ENCODE measurements around the gene SKAP1.
"Not testable (repeated sequence)": the region's sequence is repeated elsewhere in the genome, so short reads cannot be mapped to it uniquely, and the experiment has no call there.

SKAP1 gene

GRCh38 chr17:48373130-48373830 lies 56.7 kb downstream of the SKAP1 start:
- no peaks in the 10 kb centered on the region for H3K9me3 ChIP-seq (replicated peaks in 1 of 2; ENCODE audit: control insufficient read depth in 2 of 2, insufficient read depth in 1 of 2, low read depth in 1 of 2, low read length in 2 of 2)
- H2BK12ac ChIP-seq (ENCODE audit: low read length): no peak overlapping the region
- no peak overlapping the region for H3K18ac ChIP-seq (ENCODE audit: low read length)
- H3K79me1 ChIP-seq (ENCODE audit: low read depth, low read length): no peaks in the 10 kb centered on the region
- no peak overlapping the region for H2BK5ac ChIP-seq (ENCODE audit: low read length)
- no peak overlapping the region for H3K27ac ChIP-seq (replicated peaks; ENCODE audit: low read length)
- H3K4ac ChIP-seq (ENCODE audit: low read length): no peak overlapping the region
- H2AK5ac ChIP-seq (ENCODE audit: low read depth, low read length): no peak overlapping the region
- no peak overlapping the region for H3K4me3 ChIP-seq (ENCODE audit: low read length in 2 of 2)
- no peak overlapping the region for H3K9ac ChIP-seq (ENCODE audit: low read depth, low read length, poor library complexity)
- no peaks in the 10 kb centered on the region for H3K4me1 ChIP-seq (ENCODE audit: control insufficient read depth in 2 of 2, insufficient read depth in 1 of 2, low read depth in 1 of 2, low read length in 2 of 2)
- H3K27me3 ChIP-seq (ENCODE audit: control insufficient read depth in 3 of 3, insufficient read depth in 3 of 3, low read depth in 1 of 3, low read length in 3 of 3): peaks cover 0 to 4% (median 0%) of the 10 kb centered on the region in 3 experiments
- no peak overlapping the region for H4K8ac ChIP-seq (ENCODE audit: low read depth, low read length)
- H2BK15ac ChIP-seq (ENCODE audit: low read length): no peak overlapping the region
- no peak overlapping the region for H3K14ac ChIP-seq (ENCODE audit: low read length)
- WGBS, 2 donors (ENCODE audit: extremely low coverage in 2 of 2, insufficient read length in 2 of 2, insufficient replicate concordance in 1 of 2): no CpG with 5 or more reads among the region's 2 CpGs
- H2BK120ac ChIP-seq (ENCODE audit: low read depth, low read length): no peak overlapping the region
- H4K91ac ChIP-seq (ENCODE audit: low read depth, low read length, poor library complexity): no peak overlapping the region
- DNase-seq (ENCODE audit: low spot score): no peak
- no peak overlapping the region for H2AFZ ChIP-seq (ENCODE audit: low read length)
- H3K23ac ChIP-seq (ENCODE audit: low read depth, low read length, poor library complexity): no peak overlapping the region
- H3K36me3 ChIP-seq (replicated peaks in 1 of 2; ENCODE audit: control insufficient read depth in 2 of 2, insufficient read depth in 2 of 2, low read length in 2 of 2): no peaks in the 10 kb centered on the region
- no peak overlapping the region for H3K4me2 ChIP-seq (ENCODE audit: insufficient read depth, low read length, poor library complexity, severe bottlenecking)

GRCh38 chr17:48368967-48369366 lies 61.0 kb downstream of the SKAP1 start:
- H4K8ac ChIP-seq (ENCODE audit: low read depth, low read length); H3K36me3 ChIP-seq (replicated peaks in 1 of 2; ENCODE audit: control insufficient read depth in 2 of 2, insufficient read depth in 2 of 2, low read length in 2 of 2); H3K4me3 ChIP-seq (ENCODE audit: low read length in 2 of 2); H3K4ac ChIP-seq (ENCODE audit: low read length); H3K18ac ChIP-seq (ENCODE audit: low read length); H2BK12ac ChIP-seq (ENCODE audit: low read length); H3K79me1 ChIP-seq (ENCODE audit: low read depth, low read length); H2BK5ac ChIP-seq (ENCODE audit: low read length); H2BK120ac ChIP-seq (ENCODE audit: low read depth, low read length); H3K9ac ChIP-seq (ENCODE audit: low read depth, low read length, poor library complexity); H2BK15ac ChIP-seq (ENCODE audit: low read length); H3K23ac ChIP-seq (ENCODE audit: low read depth, low read length, poor library complexity); H3K4me2 ChIP-seq (ENCODE audit: insufficient read depth, low read length, poor library complexity, severe bottlenecking); H4K91ac ChIP-seq (ENCODE audit: low read depth, low read length, poor library complexity); H2AFZ ChIP-seq (ENCODE audit: low read length); H3K9me3 ChIP-seq (replicated peaks in 1 of 2; ENCODE audit: control insufficient read depth in 2 of 2, insufficient read depth in 1 of 2, low read depth in 1 of 2, low read length in 2 of 2); H2AK5ac ChIP-seq (ENCODE audit: low read depth, low read length); H3K4me1 ChIP-seq (ENCODE audit: control insufficient read depth in 2 of 2, insufficient read depth in 1 of 2, low read depth in 1 of 2, low read length in 2 of 2); H3K27ac ChIP-seq (replicated peaks; ENCODE audit: low read length); DNase-seq (ENCODE audit: low spot score); H3K27me3 ChIP-seq (ENCODE audit: control insufficient read depth in 3 of 3, insufficient read depth in 3 of 3, low read depth in 1 of 3, low read length in 3 of 3); H3K14ac ChIP-seq (ENCODE audit: low read length): not testable (repeated sequence)
- no CpG with 5 or more reads among the region's 6 CpGs for WGBS, 2 donors (ENCODE audit: extremely low coverage in 2 of 2, insufficient read length in 2 of 2, insufficient replicate concordance in 1 of 2)

- Histone ChIP-seq H2AFZ (ENCODE audit: low read length) (no peak overlapping the region), H3K4me1 (ENCODE audit: control insufficient read depth in 2 of 2, insufficient read depth in 1 of 2, low read depth in 1 of 2, low read length in 2 of 2) (no peaks in the 10 kb centered on the region), H4K91ac (ENCODE audit: low read depth, low read length, poor library complexity) (no peak overlapping the region), H3K79me1 (ENCODE audit: low read depth, low read length) (no peaks in the 10 kb centered on the region), H2BK120ac (ENCODE audit: low read depth, low read length) (no peak overlapping the region), H3K4me2 (ENCODE audit: insufficient read depth, low read length, poor library complexity, severe bottlenecking) (no peak overlapping the region), H3K4me3 (ENCODE audit: low read length in 2 of 2) (no peak overlapping the region), H3K9me3 (replicated peaks in 1 of 2; ENCODE audit: control insufficient read depth in 2 of 2, insufficient read depth in 1 of 2, low read depth in 1 of 2, low read length in 2 of 2) (no peaks in the 10 kb centered on the region), H3K27ac (replicated peaks; ENCODE audit: low read length) (no peak overlapping the region), H3K9ac (ENCODE audit: low read depth, low read length, poor library complexity) (no peak overlapping the region), H2AK5ac (ENCODE audit: low read depth, low read length) (no peak overlapping the region), H2BK12ac (ENCODE audit: low read length) (no peak overlapping the region), H3K23ac (ENCODE audit: low read depth, low read length, poor library complexity) (no peak overlapping the region), H2BK5ac (ENCODE audit: low read length) (no peak overlapping the region), H3K18ac (ENCODE audit: low read length) (no peak overlapping the region), H3K4ac (ENCODE audit: low read length) (no peak overlapping the region), H3K14ac (ENCODE audit: low read length) (no peak overlapping the region), H2BK15ac (ENCODE audit: low read length) (no peak overlapping the region), H3K36me3 (replicated peaks in 1 of 2; ENCODE audit: control insufficient read depth in 2 of 2, insufficient read depth in 2 of 2, low read length in 2 of 2) (no peaks in the 10 kb centered on the region), H3K27me3 (ENCODE audit: control insufficient read depth in 3 of 3, insufficient read depth in 3 of 3, low read depth in 1 of 3, low read length in 3 of 3) (peaks cover 0 to 3% (median 0%) of the 10 kb centered on the region in 3 experiments), H4K8ac (ENCODE audit: low read depth, low read length) (no peak overlapping the region)
- no CpG with 5 or more reads among the region's 3 CpGs for WGBS, 2 donors (ENCODE audit: extremely low coverage in 2 of 2, insufficient read length in 2 of 2, insufficient replicate concordance in 1 of 2)
- no peak for DNase-seq (ENCODE audit: low spot score)
Observed at GRCh38 chr17:48368352-48368908, 61.6 kb downstream of the SKAP1 start.

- Histone ChIP-seq H4K91ac (ENCODE audit: low read depth, low read length, poor library complexity) (no peak overlapping the region), H4K8ac (ENCODE audit: low read depth, low read length) (no peak overlapping the region), H3K4ac (ENCODE audit: low read length) (no peak overlapping the region), H3K4me2 (ENCODE audit: insufficient read depth, low read length, poor library complexity, severe bottlenecking) (no peak overlapping the region), H3K9me3 (replicated peaks in 1 of 2; ENCODE audit: control insufficient read depth in 2 of 2, insufficient read depth in 1 of 2, low read depth in 1 of 2, low read length in 2 of 2) (no peaks in the 10 kb centered on the region), H3K36me3 (replicated peaks in 1 of 2; ENCODE audit: control insufficient read depth in 2 of 2, insufficient read depth in 2 of 2, low read length in 2 of 2) (no peaks in the 10 kb centered on the region), H3K79me1 (ENCODE audit: low read depth, low read length) (no peaks in the 10 kb centered on the region), H3K4me3 (ENCODE audit: low read length in 2 of 2) (no peak overlapping the region), H2AFZ (ENCODE audit: low read length) (no peak overlapping the region), H2BK12ac (ENCODE audit: low read length) (no peak overlapping the region), H2AK5ac (ENCODE audit: low read depth, low read length) (no peak overlapping the region), H3K9ac (ENCODE audit: low read depth, low read length, poor library complexity) (no peak overlapping the region), H2BK120ac (ENCODE audit: low read depth, low read length) (no peak overlapping the region), H3K23ac (ENCODE audit: low read depth, low read length, poor library complexity) (no peak overlapping the region), H3K4me1 (ENCODE audit: control insufficient read depth in 2 of 2, insufficient read depth in 1 of 2, low read depth in 1 of 2, low read length in 2 of 2) (no peaks in the 10 kb centered on the region), H2BK5ac (ENCODE audit: low read length) (no peak overlapping the region), H3K27me3 (ENCODE audit: control insufficient read depth in 3 of 3, insufficient read depth in 3 of 3, low read depth in 1 of 3, low read length in 3 of 3) (peaks cover 0 to 18% (median 0%) of the 10 kb centered on the region in 3 experiments), H3K14ac (ENCODE audit: low read length) (no peak overlapping the region), H3K18ac (ENCODE audit: low read length) (no peak overlapping the region), H2BK15ac (ENCODE audit: low read length) (no peak overlapping the region), H3K27ac (replicated peaks; ENCODE audit: low read length) (no peak overlapping the region)
- WGBS, 2 donors (ENCODE audit: extremely low coverage in 2 of 2, insufficient read length in 2 of 2, insufficient replicate concordance in 1 of 2): no CpG with 5 or more reads among the region's 1 CpG
- no peak for DNase-seq (ENCODE audit: low spot score)
Observed at GRCh38 chr17:48363161-48363560, 66.9 kb downstream of the SKAP1 start.
